Stimulated activated CD8-positive, alpha-beta memory T cell treated with anti-CD3 and anti-CD28 coated beads, Interleukin-4, amount 100 ng/mL, for 48 hours (primary cell): ENCODE measurements around the gene SP7.
"Not testable (repeated sequence)": the region's sequence is repeated elsewhere in the genome, so short reads cannot be mapped to it uniquely, and the experiment has no call there.

Experiments used
- DNase-seq: peaks from one replicate; pipeline ENCODE4 v3.0.0-alpha.2; 2020

SP7 gene

GRCh38 chr12:53345486-53346188, 9.5 kb upstream of the SP7 start:
- DNase-seq, result no peak

- DNase-seq, result peak; percentile 84
Observed at GRCh38 chr12:53344824-53345485, 8.8 kb upstream of the SP7 start.

GRCh38 chr12:53344487-53344823, 8.3 kb upstream of the SP7 start:
- DNase-seq, result no peak

- no peak for DNase-seq
Observed at GRCh38 chr12:53343969-53344368, 7.8 kb upstream of the SP7 start.

- no peak for DNase-seq
Observed at GRCh38 chr12:53343449-53343848, 7.3 kb upstream of the SP7 start.

GRCh38 chr12:53340398-53340797, 4.2 kb upstream of the SP7 start:
- DNase-seq, result no peak

GRCh38 chr12:53338916-53339315, 2.8 kb upstream of the SP7 start:
- DNase-seq, result no peak

- no peak for DNase-seq
Observed at GRCh38 chr12:53338017-53338416, 1.9 kb upstream of the SP7 start.

- DNase-seq, result no peak
Observed at GRCh38 chr12:53334822-53335221, 1.3 kb downstream of the SP7 start.

- DNase-seq, result no peak
Observed at GRCh38 chr12:53333845-53334244, 2.3 kb downstream of the SP7 start.

GRCh38 chr12:53333289-53333688, 2.9 kb downstream of the SP7 start:
- no peak for DNase-seq

GRCh38 chr12:53332744-53333143, 3.4 kb downstream of the SP7 start:
- DNase-seq, result no peak

GRCh38 chr12:53332339-53332738, 3.8 kb downstream of the SP7 start:
- not testable (repeated sequence) for DNase-seq

GRCh38 chr12:53330671-53331070, 5.5 kb downstream of the SP7 start:
- DNase-seq, result no peak

GRCh38 chr12:53328043-53328435, 8.1 kb downstream of the SP7 start:
- DNase-seq, result no peak

GRCh38 chr12:53327435-53328042, 8.6 kb downstream of the SP7 start:
- no peak for DNase-seq

GRCh38 chr12:53326460-53327185, 9.5 kb downstream of the SP7 start:
- DNase-seq, result no peak

- DNase-seq, result peak; percentile 47
Observed at GRCh38 chr12:53325511-53326061, 10.6 kb downstream of the SP7 start.

GRCh38 chr12:53324779-53325510, 11.2 kb downstream of the SP7 start:
- peak; percentile 93 for DNase-seq

- DNase-seq, result peak; percentile 73
Observed at GRCh38 chr12:53324113-53324778, 11.9 kb downstream of the SP7 start.

GRCh38 chr12:53320352-53321195, 15.6 kb downstream of the SP7 start:
- no peak for DNase-seq
